HG02973 (cell line): ENCODE results near the gene RBM3.
"Not testable (repeated sequence)": the region's sequence is repeated elsewhere in the genome, so short reads cannot be mapped to it uniquely, and the experiment has no call there.

Experiments
- ATAC-seq: cut with Tn5 transposase; IDR thresholded peaks from one replicate; pipeline ENCODE4 v1.9.1; 2021; ENCODE audit warnings: moderate library complexity; ENCODE audit not compliant: unreplicated experiment

RBM3 gene

GRCh38 chrX:48574270-48575266 is at the start of gene RBM3:
Gene RBM3 (plus strand): TSS chrX:48574484. CDS start chrX:48575181, 697 bp downstream.
- ATAC-seq = peak; percentile 86

DNA sequence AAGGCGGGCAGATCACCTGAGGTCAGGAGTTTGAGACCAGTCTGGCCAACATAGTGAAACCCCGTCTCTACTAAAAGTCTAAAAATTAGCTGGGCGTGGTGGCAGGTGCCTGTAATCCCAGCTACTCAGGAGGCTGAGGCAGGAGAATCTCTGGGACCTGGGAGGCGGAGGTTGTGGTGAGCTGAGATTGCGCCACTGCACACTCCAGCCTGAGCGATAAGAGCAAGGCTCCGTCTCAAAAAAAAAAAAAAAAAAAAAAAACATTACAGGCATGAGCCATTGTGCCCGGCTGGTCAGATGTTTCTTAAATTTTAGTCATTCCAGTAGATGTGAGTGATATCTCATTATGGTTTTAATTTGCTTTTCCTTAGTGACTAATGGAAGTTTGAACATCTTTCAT is 48.4 kb upstream of the RBM3 start:
- ATAC-seq = not testable (repeated sequence)

DNA sequence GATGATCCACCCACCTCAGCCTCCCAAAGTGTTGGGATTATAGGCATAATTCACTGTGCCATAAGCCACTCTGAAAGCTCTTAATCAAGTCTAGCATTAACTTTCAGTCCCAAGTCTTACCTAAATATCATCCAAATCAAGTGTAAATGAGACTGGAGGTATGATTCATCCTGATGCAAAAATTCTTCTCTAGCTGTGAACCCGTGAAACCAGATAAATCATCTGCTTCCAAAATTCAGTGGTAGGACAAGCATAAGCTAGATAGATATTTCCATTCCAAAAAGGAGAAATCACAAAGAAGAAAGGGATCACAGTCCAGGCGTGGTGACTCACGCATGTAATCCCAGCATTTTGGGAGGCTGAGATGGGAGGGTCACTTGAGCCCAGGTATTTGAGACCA is 43.5 kb upstream of the RBM3 start:
- ATAC-seq = no peak

- ATAC-seq = no peak
These were observed 42.8 kb upstream of the RBM3 start for GRCh38 chrX:48531358-48531959.

- ATAC-seq = no peak
These were observed 42.1 kb upstream of the RBM3 start for GRCh38 chrX:48532161-48532560.

- ATAC-seq = no peak
These were observed 41.1 kb upstream of the RBM3 start for GRCh38 chrX:48533165-48533564.

DNA sequence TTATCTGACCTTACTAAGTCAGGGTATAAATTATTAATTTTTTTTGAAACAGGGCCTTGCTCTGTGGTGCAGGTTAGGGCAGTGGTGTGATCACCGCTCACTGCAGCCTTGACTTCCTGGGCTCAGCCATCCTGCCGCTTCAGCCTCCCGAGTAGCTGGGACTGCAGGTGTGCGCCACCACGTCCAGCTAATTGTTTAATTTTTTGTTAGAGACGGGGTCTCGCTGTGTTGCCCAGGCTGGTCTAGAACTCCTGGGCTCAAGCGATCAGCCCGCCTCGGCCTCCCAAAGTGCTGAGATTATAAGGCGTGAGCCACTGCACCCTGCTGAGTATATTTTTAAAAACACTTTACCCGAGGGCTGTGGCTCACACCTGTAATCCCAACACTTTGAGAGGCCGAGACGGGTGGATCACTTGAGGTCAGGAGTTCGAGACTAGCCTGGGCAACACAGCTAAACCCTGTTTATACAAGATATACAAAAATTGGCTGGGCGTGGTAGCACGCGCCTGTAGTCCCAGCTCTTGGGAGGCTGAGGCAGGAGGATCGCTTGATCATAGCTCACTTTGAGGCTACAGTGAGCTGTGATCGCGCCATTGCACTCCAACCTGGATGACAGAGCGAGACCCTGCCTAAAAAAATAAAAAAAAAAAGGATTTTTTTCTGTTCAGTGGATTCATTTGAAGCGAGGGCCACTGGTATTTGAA is 35.5 kb upstream of the RBM3 start:
- ATAC-seq = no peak

DNA sequence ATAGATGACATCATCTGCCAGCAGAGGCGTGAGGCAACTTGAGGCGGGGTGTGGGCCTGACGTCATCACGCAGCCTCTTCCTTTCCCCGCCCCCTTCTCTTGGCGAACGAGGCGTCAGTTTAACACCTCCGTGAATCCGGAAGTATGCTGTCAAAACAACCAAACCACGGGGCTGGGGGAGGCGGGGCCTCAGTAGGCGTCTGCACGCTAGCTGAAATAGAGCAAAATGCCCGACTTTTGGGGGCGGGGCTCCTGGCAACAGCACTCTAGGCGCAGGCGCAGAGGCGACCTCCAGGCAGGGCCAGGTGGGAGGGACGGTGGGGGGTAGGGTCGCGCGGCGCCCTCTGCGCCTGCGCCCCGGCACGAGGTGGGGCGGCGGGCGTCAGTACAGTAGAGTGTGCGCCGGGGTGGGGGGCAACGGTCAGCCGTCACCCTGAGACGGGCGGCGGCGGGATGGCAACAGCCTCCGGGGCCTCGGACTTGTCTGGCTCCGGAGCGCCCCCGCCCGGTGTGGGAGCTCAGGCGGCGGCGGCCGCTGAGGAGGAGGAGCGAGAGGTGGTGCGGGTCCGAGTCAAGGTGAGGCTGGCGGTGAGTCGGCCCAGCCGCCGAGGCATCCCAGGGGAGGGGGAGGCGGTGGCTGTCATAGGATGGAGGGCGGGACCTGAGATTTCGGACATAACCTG is 34.8 kb upstream of the RBM3 start, which contains the start of gene TBC1D25:
Gene TBC1D25, plus strand, starts transcription at position 370 of the 683 bp plus-strand sequence. Its CDS starts 84 bp downstream, at position 454.
- peak; percentile 73 for ATAC-seq

DNA sequence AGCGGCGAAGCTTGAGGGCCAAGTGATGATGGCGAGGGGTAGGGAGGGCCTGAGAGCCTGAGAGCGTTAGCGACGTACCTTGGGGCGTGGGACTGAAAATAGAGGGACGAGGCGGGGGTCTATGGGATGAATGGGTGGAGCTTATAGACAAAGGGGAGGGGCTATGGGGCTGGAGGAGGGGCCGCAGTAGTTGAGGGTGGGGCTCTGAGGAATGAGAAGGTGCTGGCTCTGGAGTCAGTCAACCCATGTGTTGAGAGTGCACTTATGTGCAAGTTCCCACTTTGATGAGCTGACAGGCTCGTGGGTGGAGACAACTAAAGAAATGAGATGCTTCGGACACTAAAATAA is 34.3 kb upstream of the RBM3 start:
- ATAC-seq = peak; percentile 39

GRCh38 chrX:48540480-48540879 is 33.8 kb upstream of the RBM3 start:
- ATAC-seq = no peak

DNA sequence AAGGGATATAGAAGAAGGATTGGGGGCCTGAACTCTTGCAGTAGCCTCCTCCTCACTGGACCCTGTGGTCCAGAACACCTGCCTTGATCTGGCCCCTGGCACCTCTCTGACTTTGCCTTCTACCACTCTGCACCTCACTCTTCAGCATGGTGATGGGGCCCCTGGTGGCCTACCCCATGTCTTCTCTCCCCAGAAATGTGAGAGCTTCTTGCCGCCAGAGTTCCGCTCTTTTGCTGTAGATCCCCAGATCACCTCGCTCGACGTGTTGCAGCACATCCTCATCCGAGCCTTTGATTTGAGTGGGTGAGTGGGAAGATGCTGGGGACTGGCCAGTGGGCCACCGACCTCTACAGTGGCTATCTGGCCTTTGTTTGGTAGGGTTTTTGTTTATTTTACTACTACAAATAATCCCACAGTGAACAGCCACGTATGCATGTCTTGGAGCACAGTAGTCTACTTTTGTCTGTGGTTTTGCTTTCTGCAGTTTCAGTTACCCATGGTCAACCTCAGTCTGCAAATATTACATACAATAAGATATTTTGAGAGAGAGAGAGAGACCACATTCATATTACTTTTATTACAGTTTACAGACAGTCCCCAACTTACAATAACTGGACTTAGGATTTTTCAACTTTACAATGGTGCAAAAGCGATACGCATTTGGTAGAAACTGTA is 33.0 kb upstream of the RBM3 start:
- no peak for ATAC-seq

DNA sequence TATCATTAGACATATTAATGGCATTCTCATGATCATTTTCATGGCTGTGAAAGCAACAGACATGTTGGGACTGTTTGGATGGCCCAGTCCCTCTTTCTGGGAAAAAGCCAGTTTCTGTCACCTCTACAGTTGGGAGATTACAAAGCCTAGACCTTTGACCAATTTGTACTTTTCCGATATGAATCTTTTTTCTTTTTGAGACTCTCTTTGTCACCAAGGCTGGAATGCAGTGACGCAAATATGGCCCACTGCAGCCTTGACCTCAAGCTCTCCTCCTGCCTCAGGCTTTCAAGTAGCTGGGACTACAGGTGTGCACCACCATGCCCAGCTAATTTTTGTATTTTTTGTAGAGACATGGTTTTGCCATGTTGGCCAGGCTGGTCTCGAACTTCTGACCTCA is 25.4 kb upstream of the RBM3 start:
- no peak for ATAC-seq

- ATAC-seq = not testable (repeated sequence)
These were observed 18.5 kb upstream of the RBM3 start for GRCh38 chrX:48555731-48556325.

- ATAC-seq = no peak
These were observed 16.0 kb upstream of the RBM3 start for GRCh38 chrX:48558271-48558670.

DNA sequence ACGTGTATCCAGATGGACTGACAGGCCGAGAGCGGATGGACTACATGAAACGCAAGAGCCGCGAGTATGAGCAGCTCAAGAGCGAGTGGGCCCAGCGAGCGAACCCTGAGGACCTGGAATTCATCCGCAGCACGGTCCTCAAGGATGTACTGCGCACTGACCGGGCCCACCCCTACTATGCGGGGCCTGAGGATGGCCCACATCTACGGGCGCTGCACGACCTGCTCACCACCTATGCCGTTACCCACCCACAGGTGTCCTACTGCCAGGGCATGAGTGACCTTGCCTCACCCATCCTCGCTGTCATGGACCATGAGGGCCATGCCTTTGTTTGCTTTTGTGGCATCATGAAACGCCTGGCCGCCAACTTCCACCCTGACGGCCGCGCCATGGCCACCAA is 14.6 kb upstream of the RBM3 start:
- ATAC-seq = no peak

- ATAC-seq = no peak
These were observed 14.2 kb upstream of the RBM3 start for GRCh38 chrX:48560056-48560455.

GRCh38 chrX:48560681-48561080 is 13.6 kb upstream of the RBM3 start:
- ATAC-seq = no peak

DNA sequence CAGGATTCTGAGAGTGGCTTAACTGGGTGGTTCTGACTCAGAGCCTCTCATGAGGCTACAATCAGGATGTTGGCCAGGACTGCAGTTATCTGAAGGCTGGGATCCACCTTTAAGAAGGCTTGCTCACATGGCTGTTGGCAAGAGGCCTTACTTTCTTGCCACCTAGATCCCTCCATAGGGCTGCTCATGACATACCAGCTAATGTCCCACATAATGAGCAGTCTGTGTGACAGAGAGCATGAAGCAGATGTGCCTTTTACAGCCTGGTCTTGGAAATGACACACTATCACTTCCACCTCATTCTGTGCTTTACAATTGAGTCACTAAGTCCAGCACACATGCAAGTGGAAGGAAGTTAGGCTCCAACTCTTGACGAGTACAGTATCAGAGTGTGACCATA is 4.3 kb upstream of the RBM3 start:
- peak; percentile 50 for ATAC-seq

GRCh38 chrX:48573690-48574269 is 504 bp upstream of the RBM3 start:
- ATAC-seq = peak; percentile 24

DNA sequence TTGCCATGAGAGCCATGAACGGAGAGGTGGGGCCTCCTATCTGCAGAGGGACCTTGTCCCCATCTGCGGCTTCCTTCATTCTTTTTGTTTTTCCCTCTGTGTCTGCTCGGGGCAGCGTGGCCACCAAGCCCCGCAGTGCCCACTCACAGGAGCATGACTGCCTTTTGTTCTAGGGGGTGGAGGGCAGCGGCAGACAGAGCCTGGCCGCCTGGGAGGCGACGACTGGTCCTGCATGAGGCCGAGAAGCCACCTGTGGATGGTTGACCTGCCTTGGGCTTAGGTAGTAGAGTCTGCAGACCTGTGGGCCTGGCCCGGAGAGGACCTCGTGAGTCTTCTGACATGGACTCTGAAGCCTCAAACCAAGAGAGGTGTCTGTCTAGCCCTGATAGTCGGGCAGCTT is 1.4 kb downstream of the RBM3 start:
- no peak for ATAC-seq
